HG03196 (cell line): ENCODE measurements around the gene MLIP.
A peak's percentile ranks its signal among the peaks of the same experiment; 100 is the strongest.

Source experiments
- ATAC-seq: cut with Tn5 transposase; IDR thresholded peaks from one replicate; pipeline ENCODE4 v1.9.1; 2021; ENCODE audit not compliant: unreplicated experiment

MLIP gene

DNA sequence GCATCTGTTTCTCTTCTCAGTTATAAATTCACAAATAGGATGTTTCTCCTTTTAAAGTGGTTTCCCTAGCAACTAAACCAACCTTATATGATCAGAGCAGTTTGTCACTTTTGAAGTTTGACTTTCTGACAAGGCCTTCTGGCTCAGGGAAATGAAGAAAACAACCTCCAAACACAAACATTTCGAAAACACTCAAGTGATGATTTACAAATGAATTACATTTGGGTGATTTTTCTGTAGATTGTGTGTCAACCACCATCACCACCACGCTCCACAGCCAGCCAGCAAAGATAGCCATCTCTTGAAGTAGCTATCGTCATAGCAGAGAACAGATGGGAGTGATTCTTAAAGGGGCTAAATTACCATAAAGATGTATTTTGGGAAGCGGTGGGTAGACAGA lies 16.5 kb upstream of the MLIP start:
- ATAC-seq = no peak

DNA sequence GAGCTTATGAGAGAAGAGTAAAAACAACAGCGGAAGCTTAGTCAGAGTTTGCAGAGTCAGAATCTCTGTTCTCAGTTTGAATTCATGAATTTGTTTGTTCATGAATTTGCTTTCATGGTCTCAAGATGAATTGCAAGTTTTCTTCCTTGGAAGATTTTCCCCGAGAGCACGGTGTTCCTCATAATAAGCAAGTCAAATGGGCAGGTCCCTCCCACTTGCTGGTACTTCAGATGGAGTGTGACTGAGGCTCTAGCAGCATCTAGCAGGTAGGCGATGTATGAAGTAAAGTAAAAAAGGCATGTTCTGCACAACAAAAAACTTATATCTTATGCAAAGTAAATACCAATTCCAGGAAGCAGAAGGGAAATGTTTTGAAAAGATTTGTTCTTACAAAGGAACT lies 15.5 kb upstream of the MLIP start:
- no peak for ATAC-seq

DNA sequence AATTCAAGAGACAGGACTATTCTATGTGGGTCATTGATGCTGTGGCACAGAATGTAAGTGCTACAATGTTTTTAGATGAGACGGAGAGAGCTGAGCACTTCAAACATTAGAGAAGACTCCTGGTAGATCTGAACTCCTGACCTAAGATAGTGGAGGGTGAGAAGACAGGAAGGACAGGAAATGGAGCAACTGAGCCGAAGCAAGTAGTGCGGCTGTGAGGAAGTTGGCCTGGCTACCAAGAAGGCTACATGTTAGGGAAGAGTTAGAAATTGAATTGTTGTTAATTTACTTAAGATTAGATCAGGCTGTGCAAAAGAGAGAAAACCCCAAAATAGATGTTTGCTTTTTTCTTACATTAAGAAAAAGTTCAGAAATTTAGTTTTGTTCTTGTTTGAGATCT lies 14.4 kb upstream of the MLIP start:
- ATAC-seq = no peak

DNA sequence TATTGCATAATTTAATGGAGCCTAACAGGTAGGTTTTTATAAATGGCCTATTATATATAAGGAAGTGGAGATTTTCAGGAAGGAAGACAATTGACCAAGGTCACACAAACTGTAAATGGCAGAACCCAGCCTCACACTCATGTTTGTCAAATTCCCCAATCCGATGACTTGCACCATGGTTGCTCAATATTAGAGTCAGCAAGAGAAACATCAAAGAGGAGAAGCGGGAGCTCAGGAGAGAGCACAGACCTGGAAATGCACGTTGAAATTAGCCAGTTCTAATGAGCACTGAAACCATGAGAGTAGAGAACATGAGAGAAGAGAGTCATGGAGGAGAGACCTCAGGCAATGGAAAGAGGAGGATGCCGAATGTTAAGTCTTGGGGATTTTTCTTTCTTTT lies 13.5 kb upstream of the MLIP start:
- no peak for ATAC-seq

DNA sequence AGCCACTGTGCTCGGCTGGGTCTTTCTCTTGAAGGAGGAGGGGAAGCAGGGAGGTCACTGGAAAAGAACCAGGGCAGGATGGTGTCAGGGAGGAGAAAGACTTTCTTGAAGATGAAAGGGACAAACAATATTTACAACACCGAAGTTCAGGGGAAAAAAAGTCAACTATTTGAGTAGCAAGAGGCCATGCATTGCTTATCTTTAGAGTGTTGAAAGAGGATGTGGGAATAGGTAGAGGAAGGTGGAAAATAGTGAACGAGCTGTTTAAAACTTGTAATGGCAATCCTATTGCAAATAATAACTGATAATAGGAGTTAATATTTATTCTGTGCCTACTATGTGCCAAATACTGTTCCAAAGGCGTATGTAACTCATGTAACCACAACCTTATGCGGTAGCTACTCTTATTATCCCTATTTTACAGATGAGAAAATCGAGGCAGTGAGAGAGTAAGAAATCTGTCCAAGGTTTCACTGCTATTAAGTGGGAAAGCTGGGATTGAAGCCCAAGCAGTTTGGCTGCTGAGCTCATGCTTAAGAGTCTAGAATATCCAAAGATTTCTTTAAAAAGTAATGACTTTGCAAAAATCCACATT lies 12.7 kb upstream of the MLIP start:
- no peak for ATAC-seq

DNA sequence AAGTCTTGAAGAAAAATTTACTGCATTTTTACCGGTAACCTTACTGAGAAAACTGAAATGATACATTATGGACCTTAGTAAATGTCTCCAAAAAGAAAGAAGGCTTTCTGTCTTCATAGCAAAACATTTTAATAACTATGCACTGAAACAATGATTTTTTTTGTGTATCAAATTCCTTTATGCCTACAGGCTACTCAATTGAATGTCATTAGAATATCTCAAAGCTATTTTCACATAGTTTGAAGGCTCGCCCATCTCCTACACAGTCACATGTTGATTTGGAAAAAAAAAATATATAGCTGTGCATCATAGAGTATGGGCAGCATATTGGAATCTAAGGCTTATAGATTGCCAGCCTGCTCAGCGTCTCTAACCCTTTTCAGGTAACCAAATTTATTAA lies 12.0 kb upstream of the MLIP start:
- ATAC-seq = no peak

DNA sequence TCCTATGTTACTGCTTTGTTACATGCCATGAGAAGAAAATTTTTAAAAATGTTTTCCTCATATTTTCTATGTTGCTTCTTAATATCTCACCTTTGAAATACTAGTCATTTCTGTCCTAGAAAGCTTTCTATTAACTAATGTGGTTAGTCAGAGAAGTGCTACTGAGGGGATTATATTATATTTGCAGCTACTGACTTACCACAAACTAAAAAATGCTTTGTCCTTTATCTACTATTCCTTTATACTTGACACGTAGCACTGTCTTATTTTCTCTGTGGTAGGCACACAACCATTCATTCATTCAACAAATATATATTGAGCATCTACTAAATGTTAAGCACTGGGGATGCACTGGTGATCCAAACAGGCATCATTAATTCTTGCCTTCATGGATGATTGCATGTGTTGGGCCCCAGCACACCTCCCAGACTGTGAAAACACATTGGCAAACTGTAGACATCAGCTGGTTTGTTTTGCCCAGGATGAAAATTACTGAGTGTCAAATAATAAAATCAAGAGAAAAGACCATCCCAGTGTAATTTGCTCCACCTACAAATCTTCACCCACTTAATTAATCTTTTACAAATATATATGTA lies 10.7 kb upstream of the MLIP start:
- peak; percentile 86 for ATAC-seq

DNA sequence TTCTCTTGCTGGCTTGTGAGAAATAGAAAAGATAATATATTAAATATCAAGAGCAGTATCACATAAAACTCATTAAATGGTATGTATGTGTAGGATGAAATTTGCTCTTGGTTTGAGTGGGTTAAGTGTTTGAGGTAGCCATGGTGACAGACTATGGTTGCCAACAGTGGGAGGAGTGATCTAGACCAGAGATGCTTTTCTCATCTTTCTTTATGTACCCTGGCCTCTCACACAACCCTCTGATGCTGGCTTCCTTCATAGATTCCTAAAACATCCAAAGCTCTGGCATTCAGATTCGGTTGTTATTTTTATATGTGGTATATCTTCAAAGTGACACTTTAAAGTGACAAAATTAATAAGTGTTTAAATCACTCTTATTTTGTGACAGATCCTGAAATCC lies 9.0 kb upstream of the MLIP start:
- no peak for ATAC-seq

DNA sequence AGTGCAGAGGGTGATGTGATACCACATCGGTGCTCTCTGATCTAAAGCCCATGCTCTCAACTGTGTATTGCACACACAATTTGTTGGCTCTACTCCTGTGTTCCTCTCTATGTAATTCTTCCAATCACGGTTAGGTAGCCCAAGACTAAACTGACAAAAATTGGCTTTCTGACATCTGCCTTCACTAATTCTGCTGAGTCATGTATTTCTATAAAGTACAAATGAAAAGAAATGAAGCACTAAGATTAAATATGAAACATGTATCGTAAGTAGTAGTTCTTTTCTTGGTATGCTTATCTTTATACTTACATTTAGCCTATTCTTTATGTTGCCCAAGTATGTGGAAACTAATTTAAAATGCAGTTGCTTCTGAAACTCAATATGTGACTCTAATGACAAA lies 7.7 kb upstream of the MLIP start:
- no peak for ATAC-seq

DNA sequence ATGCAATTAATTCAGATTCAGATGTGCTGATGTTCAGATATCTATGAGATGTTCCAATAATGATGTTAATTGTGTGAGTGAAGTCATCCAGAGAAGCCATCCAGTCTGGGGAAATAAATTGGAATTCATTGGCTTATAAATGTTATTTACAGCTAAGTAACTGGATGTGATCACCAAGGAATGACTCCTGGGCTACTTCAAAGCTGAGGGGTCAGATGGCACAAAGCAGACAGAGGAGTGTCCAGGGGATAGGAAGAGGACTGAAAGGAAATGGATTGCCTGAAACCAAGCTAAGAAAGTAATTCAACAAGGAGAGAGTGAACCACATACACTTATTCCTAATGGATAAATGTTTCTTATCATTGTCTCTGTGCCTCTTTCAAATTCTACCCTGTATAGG lies 4.5 kb upstream of the MLIP start:
- no peak for ATAC-seq

DNA sequence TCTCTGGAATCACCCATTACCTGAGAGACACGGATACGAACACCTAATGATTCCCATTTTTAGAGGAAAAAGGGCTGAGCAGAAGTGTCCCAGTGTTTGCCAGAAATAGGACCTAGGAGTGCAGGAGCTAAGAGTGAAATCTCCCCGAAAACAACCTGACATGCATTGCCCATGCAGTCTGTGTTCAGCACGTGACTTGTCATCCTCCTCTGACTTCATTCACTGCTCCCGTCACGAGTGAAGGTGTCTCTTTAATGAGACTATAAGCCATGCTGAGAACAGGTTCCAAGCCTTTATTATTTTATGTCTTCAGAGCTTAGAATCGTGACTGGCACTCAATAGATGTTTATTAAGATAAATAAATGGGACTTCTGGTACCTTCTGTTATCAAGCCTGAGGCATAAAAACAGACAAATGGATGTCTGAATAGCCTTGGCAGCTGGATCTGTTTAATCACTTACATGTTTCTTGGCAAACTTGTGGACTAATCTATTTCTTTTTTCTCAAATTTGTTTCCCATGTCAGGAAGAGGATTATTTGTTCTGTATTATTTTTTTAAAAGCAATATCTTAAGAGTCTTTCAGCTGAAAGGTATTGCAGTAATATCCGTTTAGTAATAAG lies 3.7 kb upstream of the MLIP start:
- ATAC-seq = no peak

DNA sequence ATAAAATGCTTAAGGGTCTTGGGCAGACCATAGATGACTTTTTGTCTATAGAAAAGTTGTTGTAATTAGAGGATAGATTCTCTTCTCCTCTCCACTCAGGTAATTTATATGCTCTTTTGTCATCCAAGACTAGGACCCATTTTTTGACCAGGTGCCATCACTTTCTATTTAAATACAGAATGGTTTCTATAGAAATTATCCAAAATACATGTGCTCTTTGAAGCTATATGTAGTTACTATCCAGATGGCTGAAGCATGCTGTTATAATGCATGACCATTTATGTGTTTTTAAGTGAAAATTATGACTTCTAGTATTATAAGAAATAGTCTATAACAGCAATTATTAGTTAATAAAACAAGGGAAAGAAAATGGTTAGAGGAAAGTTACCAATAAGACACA lies 3.0 kb upstream of the MLIP start:
- ATAC-seq = no peak

DNA sequence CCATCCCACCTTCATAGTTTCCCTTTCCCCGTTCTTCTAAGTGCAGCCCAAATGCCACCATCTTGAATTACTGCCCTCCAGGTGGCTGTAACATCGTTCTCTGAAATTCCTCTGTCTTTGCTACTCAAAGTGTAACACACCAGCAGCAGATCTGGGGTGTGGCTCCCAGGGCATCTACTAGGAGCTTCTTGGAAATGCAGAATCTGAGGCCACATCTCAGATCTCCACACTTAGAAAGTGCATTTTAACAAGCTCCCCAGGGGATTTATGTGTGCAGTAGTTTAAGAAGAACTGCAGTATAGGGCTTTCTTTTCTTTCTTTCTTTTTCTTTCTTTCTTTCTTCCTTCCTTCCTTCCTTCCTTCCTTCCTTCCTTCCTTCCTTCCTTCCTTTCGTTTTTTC lies 1.7 kb upstream of the MLIP start:
- no peak for ATAC-seq

DNA sequence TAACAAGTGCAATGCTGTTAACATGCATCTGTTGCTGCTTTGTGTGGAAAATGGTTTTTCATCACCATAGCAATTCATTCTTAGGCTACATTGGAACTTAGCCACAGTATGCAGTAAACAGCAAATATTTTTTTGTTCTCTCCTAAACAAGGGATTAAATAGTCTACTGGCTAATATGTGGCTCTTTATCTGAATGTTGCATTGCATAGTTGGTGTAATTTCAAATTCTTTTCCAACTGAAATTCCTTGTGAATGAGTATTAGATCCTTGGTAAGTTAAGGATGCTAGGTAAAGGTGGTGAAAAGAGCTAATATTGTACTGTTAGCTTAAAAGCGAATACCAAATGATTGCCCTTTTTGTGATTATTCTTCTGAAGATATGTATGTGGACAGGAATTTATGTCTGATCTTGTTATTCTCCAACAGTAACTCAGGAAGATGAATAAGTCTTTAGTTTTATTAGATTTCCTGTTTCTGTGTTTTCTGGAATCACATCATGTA lies 958 bp downstream of the MLIP start:
- ATAC-seq = no peak

DNA sequence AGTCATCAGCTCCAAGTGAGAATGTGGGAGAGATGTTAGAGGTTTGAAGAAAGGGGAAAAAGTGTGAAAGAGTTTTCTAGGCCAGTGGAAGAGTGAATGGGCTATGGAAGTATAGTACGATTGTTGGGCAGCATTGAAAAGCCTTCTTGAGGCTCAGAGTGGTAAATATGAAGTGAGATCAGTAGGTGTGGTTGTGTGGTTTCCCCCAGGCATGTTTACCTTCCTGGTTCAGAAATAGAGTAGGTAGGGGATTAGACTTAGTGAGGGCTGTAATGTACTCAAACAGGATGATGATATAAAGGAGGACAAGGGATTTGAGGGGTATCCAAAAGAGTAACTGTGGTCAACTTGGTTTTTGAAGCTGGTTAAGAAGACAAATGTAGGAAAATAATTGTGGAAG lies 3.7 kb downstream of the MLIP start:
- no peak for ATAC-seq

DNA sequence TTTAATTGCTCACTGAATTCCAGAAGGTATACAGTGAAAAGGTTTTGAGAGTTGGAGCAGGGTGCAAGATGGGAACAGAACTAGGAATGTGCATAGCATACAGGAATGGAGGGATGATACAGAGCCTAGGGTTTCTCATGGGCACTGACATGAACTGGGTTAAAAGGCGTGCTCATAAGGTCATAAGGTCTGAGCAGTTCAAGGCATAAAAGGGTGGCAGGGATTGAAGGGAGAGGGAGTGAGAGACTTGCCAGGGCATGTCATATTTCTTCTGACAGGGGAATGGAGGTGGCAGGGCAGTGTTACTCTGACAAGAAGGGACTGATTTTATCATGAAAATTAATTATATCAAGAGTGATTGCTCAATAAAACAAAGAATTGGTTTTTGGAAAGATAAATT lies 4.7 kb downstream of the MLIP start:
- ATAC-seq = no peak

DNA sequence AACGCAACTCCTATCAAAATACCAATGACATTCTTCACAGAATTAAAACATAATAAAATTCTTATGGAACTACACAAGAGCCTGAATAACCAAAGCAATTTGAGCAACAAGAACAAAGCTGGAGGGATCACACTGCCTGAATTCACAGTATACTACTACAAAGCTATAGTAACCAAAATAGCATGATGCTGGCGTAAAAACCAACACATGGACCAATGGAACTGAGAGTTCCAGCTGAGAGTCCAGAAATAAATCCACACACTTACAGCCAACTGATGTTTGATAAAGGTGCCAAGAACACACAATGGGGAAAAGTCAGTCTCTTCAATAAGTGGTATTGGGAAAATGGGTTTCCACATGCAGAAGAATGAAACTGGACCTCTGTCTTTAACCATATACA lies 6.9 kb downstream of the MLIP start:
- ATAC-seq = no peak

DNA sequence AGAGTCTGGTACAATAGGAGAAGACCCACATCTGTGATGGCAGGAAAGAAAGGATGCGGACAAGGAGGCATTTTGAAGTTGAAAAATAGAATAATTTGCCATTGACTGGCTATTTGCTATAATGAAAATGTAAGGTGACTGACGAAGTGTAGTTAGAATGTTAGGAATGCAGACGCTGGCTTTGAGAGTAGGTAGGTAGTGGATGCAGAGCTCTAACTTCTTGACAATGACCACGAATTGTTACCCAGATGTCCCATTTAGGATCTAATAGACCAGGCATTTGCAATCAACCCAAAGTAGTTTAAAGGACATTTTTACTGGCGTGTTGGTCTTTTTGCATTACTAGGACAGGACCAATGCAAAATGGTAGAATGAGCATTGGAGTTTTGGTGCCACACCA lies 14.2 kb downstream of the MLIP start:
- no peak for ATAC-seq

DNA sequence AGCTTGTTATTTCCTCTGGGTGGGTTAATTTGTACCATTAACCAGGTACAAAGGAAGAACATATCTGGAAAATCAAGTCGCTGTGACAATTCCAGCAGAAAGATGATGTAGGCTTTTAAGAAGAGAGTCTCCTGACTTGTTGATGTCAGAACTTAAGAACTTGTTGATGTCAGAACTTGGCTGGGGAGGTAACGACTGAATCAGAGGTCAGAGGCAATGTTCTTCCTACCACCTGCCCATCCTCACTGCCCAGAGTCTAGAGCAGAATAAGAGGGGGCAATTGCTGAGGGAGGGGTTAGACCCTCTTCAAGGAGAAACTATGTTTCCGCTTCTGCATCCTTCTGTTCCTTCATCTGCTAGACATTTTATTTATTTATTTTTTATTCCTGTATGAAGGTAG lies 18.9 kb downstream of the MLIP start:
- no peak for ATAC-seq

DNA sequence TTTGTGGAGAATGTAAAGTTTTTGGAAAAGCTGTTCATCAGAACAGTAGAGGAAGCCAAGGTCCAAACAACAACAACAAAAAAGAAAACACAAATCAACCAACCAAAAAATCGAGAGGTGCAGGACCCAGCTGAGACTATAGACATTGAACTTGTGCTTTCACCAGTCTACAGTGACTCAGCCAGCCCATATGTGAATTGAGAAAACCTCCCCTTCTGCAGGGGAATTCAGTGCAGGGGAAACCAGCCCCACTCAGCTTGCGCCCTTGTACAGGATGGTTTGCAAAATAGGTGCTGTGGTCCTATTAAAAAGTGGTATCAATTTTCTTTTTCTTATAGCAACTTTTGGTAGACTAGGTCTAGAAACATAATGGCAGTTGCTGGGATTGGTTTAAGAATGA lies 21.3 kb downstream of the MLIP start:
- no peak for ATAC-seq

DNA sequence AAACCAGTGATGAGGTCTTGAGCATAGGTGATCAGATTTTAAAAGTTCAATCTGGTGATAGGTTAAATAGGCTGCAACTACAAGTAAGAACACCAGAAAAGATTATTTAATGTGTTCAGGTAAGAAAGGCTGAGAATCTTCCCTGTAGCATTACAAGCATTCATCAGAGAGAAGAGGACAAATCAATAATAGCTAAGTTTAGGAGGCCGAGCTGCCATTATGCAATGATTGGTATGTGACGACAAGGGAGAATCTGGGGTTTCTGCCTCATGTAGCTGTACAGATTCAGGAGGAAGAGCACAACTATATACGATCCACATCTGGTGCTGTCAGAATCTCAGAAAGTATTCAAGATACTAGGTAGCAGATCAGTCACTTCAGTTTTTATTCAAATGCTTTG lies 21.9 kb downstream of the MLIP start:
- no peak for ATAC-seq

DNA sequence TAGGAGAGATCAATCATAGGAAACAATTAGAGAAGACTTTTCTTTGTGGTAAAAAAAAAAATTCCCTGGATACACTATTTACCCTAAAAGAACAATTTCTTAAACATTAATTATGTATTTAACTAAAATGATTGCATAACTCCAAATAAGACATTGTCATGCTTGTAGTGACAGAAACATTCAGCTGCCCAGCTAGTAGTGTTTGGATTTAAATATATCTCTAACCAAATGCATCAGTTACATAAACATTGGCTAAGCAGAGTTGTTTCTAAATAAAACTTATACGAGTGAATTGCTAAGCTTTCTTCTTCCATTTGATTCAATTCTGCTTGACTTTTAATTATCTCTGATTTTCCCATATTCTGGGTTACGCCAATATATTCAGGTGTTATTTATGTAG lies 23.7 kb downstream of the MLIP start:
- ATAC-seq = no peak
